Coronary artery (tissue), 2 donors: Measurements from ENCODE around the gene ZNF385C.
A peak's percentile ranks its signal among the peaks of the same experiment; 100 is the strongest.

Source experiments
- DNase-seq: peaks from one replicate; pipeline ENCODE4 v3.0.0-alpha.2; 2017; ENCODE audit warnings: low spot score
- H3K27ac ChIP-seq, 2 donors: fragments of 200-600 bp; sonication (generic); one replicate each; pipeline ENCODE4 v1.5.1; 2016 to 2019
- H3K4me3 ChIP-seq: fragments of 200-600 bp; sonication (generic); 2 replicates; pipeline ENCODE4 v1.5.1; 2016; ENCODE audit warnings: mild to moderate bottlenecking, moderate library complexity
- CTCF ChIP-seq: fragments of 200-600 bp; sonication (generic); IDR thresholded peaks from one replicate; pipeline ENCODE4 v1.5.1; 2019; ENCODE audit warnings: antibody characterized with exemption

The ZNF385C gene

GRCh38 chr17:42079541-42079940 is 18.7 kb downstream of the ZNF385C start:
- H3K4me3 ChIP-seq: no peak overlapping the region
- H3K27ac ChIP-seq: no peak overlapping the region
- TF ChIP-seq CTCF: no peak
- DNase-seq: no peak

GRCh38 chr17:42078396-42079043 is 19.8 kb downstream of the ZNF385C start:
- DNase-seq: no peak

GRCh38 chr17:42077755-42078154 is 20.5 kb downstream of the ZNF385C start:
- TF ChIP-seq CTCF: no peak
- H3K4me3 ChIP-seq: no peak overlapping the region
- DNase-seq: no peak
- H3K27ac ChIP-seq: no peak overlapping the region

More at GRCh38 chr17:42078396-42079043, 19.8 kb downstream of the ZNF385C start:
- H3K4me3 ChIP-seq: no peak overlapping the region
- H3K27ac ChIP-seq: no peak overlapping the region
- TF ChIP-seq CTCF: no peak

GRCh38 chr17:42076797-42077559 is 21.3 kb downstream of the ZNF385C start:
- no peak for TF ChIP-seq CTCF
- no peak overlapping the region for H3K27ac ChIP-seq
- no peak for DNase-seq
- H3K4me3 ChIP-seq: no peak overlapping the region

- no peak overlapping the region for H3K4me3 ChIP-seq
- TF ChIP-seq CTCF: no peak
- H3K27ac ChIP-seq: no peak overlapping the region
- no peak for DNase-seq
These were observed 22.5 kb downstream of the ZNF385C start for GRCh38 chr17:42075789-42076188.

GRCh38 chr17:42072323-42073187 is 25.7 kb downstream of the ZNF385C start:
- no peak for DNase-seq
- TF ChIP-seq CTCF: no peak
- peak overlapping the region; percentile 66 for H3K4me3 ChIP-seq
- no peak overlapping the region for H3K27ac ChIP-seq
